ENCODE results near the gene MLH3.

The MLH3 gene

GRCh38 chr14:75041613-75042012 is 9.7 kb downstream of the MLH3 start:
- in situ Hi-C loops (cut with HindIII; ENCODE audit: low pct_ligation_motif_present, low sequenced_read_pairs): no loop called here
- H3K27me3 ChIP-seq (replicated peaks): no peaks in the 10 kb centered on the region
- no peak for DNase-seq
- no peak overlapping the region for H3K4me3 ChIP-seq (ENCODE audit: low read depth, low read length)
- H3K27ac ChIP-seq: no peak overlapping the region
- no peak for TF ChIP-seq CTCF (IDR thresholded peaks at IDR 0.05; ENCODE audit: low read depth, low read length, missing control alignments)
- H3K36me3 ChIP-seq (replicated peaks): peaks cover 3% of the 10 kb centered on the region

DNA sequence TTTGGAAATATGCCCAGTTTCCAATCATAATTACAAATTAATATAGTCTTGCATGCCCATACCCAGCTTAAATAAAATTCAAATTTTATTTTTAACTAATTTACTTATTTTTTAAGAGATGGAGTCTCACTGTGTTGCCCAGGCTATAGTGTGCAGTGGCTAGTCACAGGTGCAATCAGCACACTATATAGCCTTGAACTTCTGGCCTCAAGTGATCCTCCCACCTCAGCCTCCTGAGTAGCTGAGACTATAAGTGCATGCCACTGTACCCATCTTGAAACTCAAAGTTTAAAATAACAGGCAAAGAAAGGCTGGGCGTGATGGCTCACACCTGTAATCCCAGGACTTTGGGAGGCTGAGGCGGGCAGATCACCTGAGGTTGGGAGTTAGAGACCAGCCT is 10.3 kb downstream of the MLH3 start:
- in situ Hi-C loops (cut with HindIII; ENCODE audit: low pct_ligation_motif_present, low sequenced_read_pairs): no loop called here
- TF ChIP-seq CTCF (IDR thresholded peaks at IDR 0.05; ENCODE audit: low read depth, low read length, missing control alignments): no peak
- peaks cover 3% of the 10 kb centered on the region for H3K36me3 ChIP-seq (replicated peaks)
- DNase-seq: no peak
- H3K27me3 ChIP-seq (replicated peaks): no peaks in the 10 kb centered on the region
- no peak overlapping the region for H3K27ac ChIP-seq
- H3K4me3 ChIP-seq (ENCODE audit: low read depth, low read length): no peak overlapping the region

- Histone ChIP-seq H3K27me3 (replicated peaks) (no peaks in the 10 kb centered on the region), H3K27ac (no peak overlapping the region), H3K4me3 (ENCODE audit: low read depth, low read length) (no peak overlapping the region), H3K36me3 (replicated peaks) (peaks cover 3% of the 10 kb centered on the region)
- DNase-seq: no peak
- in situ Hi-C loops (cut with HindIII; ENCODE audit: low pct_ligation_motif_present, low sequenced_read_pairs): no loop called here
- TF ChIP-seq CTCF (IDR thresholded peaks at IDR 0.05; ENCODE audit: low read depth, low read length, missing control alignments): no peak
Observed at GRCh38 chr14:75040507-75040906, 10.8 kb downstream of the MLH3 start.

DNA sequence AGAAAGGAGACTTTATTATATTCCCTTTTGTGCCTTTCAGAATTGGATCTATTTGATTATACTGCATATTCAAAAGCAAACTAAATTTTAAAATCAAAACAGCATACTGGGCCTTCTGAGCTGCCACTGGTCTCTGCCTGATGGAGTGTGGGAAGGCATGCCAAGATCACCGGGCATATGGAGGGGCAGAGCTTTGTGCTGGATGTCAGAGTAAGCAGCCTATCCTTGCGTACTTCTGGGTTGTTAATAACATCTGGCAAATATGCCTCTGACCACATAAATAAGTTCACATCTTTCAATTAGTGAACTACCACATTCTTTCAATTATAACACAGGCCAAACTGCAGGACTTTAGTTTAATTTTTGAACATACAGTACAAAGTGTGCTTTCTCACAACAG is 18.3 kb downstream of the MLH3 start:
- in situ Hi-C loops (cut with HindIII; ENCODE audit: low pct_ligation_motif_present, low sequenced_read_pairs): no loop called here
- DNase-seq: no peak
- no peaks in the 10 kb centered on the region for H3K27me3 ChIP-seq (replicated peaks)
- TF ChIP-seq CTCF (IDR thresholded peaks at IDR 0.05; ENCODE audit: low read depth, low read length, missing control alignments): no peak
- H3K4me3 ChIP-seq (ENCODE audit: low read depth, low read length): no peak overlapping the region
- H3K27ac ChIP-seq: no peak overlapping the region
- peaks cover 4% of the 10 kb centered on the region for H3K36me3 ChIP-seq (replicated peaks)

- peaks cover 2% of the 10 kb centered on the region for H3K36me3 ChIP-seq (replicated peaks)
- DNase-seq: no peak
- H3K27me3 ChIP-seq (replicated peaks): no peaks in the 10 kb centered on the region
- no peak for TF ChIP-seq CTCF (IDR thresholded peaks at IDR 0.05; ENCODE audit: low read depth, low read length, missing control alignments)
- no peak overlapping the region for H3K4me3 ChIP-seq (ENCODE audit: low read depth, low read length)
- in situ Hi-C loops (cut with HindIII; ENCODE audit: low pct_ligation_motif_present, low sequenced_read_pairs): no loop called here
- no peak overlapping the region for H3K27ac ChIP-seq
Observed at GRCh38 chr14:75030147-75030546, 21.1 kb downstream of the MLH3 start.

GRCh38 chr14:75025876-75026275 is 25.4 kb downstream of the MLH3 start:
- peaks cover 2% of the 10 kb centered on the region for H3K36me3 ChIP-seq (replicated peaks)
- no peak overlapping the region for H3K27ac ChIP-seq
- TF ChIP-seq CTCF (IDR thresholded peaks at IDR 0.05; ENCODE audit: low read depth, low read length, missing control alignments): no peak
- no peaks in the 10 kb centered on the region for H3K27me3 ChIP-seq (replicated peaks)
- DNase-seq: no peak
- no peak overlapping the region for H3K4me3 ChIP-seq (ENCODE audit: low read depth, low read length)
- in situ Hi-C loops (cut with HindIII; ENCODE audit: low pct_ligation_motif_present, low sequenced_read_pairs): no loop called here

Data from brain microvascular endothelial cell (primary cell).